GM12875 (cell line): ENCODE measurements around the gene PYCR2.
"Not testable (repeated sequence)": the region's sequence is repeated elsewhere in the genome, so short reads cannot be mapped to it uniquely, and the experiment has no call there.

ENCODE experiments used
- H3K4me3 ChIP-seq: one replicate; pipeline ENCODE4 v1.5.1; 2011; ENCODE audit warnings: low read depth, low read length, control low read depth
- TF ChIP-seq, protein P1 (sequence below): IDR thresholded peaks from 2 replicates; pipeline ENCODE4 v1.5.1; 2011; ENCODE audit warnings: low read depth, mild to moderate bottlenecking, control low read depth, inconsistent platforms, low read length, moderate library complexity, borderline replicate concordance; ENCODE audit not compliant: insufficient read depth

PYCR2 gene

DNA sequence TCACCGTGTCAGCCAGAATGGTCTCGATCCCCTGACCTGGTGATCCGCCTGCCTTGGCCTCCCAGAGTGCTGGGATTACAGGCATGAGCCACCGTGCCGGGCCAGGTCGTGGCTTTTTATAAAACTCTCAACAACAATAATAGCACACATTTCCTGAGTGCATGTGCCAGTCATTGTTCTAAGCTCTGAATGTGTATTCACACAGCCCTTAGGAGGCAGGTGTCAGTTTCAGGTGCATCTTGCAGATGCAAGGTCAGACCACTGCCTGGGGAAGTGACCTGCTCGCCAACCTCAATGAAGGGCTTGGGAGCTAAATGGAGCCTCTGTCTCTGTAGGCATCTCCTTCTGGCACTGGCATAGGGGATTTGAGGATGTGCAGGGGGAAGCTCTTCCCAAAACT is 18.5 kb upstream of the PYCR2 start:
- TF ChIP-seq, protein P1, sequence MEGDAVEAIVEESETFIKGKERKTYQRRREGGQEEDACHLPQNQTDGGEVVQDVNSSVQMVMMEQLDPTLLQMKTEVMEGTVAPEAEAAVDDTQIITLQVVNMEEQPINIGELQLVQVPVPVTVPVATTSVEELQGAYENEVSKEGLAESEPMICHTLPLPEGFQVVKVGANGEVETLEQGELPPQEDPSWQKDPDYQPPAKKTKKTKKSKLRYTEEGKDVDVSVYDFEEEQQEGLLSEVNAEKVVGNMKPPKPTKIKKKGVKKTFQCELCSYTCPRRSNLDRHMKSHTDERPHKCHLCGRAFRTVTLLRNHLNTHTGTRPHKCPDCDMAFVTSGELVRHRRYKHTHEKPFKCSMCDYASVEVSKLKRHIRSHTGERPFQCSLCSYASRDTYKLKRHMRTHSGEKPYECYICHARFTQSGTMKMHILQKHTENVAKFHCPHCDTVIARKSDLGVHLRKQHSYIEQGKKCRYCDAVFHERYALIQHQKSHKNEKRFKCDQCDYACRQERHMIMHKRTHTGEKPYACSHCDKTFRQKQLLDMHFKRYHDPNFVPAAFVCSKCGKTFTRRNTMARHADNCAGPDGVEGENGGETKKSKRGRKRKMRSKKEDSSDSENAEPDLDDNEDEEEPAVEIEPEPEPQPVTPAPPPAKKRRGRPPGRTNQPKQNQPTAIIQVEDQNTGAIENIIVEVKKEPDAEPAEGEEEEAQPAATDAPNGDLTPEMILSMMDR: no peak
- H3K4me3 ChIP-seq: no peak overlapping the region

DNA sequence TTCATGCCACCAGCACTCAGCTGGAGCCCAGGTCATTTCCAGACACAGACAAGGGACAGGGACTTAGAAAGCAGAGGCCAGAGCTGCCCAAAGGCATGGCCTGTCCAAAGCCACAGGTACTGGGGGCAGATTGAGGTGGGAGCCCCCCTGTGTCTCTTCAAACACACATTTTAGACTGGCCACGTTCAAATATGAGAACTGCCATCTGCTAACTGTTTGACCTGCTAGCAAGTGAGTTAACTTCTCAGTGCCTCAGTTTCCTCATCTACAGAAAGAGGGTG is 17.8 kb upstream of the PYCR2 start:
- TF ChIP-seq, protein P1: no peak
- H3K4me3 ChIP-seq: no peak overlapping the region

DNA sequence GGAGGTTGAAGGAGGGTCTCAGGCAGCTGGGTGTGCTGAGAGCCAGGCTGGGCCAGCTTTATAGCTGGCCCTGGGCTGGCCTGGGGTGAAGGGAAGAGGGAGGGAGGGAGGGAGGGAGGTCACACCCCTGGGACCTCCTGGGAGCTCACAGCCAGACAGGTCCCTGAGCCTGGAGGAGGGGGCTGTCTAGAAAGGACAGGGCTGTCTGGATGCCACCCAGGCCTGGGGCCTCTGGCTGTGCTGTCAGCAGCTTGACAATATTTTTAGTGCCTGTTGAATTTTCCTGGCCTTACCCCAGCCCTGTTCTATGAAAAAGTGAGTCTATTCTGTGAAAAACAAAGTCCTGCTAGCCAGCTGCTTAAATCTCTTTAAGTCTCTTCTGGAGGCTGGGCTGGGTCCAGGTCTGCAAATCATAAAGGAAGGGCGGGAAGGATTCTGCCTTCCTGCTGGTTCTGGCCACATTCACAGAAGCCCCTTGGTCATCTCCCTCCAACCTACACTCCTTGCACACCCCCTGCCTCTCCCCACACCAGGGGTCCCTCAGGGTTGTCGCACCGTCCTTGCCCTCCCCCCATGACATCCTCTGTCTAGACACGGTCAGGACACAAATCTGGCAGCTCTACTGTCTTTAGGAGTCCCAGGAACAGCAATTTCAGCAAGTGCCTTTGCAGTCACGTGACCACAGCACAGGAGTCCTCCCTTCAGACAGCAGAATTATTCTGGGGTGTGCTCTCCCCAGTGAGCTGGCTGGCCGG is 17.3 kb upstream of the PYCR2 start, which contains the start of gene LEFTY2:
LEFTY2 (minus strand) TSS at position 34 of the 755 bp plus-strand sequence. CDS start 80 bp downstream, outside the sequence.
- H3K4me3 ChIP-seq: no peak within 1 kb of the TSS
- TF ChIP-seq, protein P1: no peak

DNA sequence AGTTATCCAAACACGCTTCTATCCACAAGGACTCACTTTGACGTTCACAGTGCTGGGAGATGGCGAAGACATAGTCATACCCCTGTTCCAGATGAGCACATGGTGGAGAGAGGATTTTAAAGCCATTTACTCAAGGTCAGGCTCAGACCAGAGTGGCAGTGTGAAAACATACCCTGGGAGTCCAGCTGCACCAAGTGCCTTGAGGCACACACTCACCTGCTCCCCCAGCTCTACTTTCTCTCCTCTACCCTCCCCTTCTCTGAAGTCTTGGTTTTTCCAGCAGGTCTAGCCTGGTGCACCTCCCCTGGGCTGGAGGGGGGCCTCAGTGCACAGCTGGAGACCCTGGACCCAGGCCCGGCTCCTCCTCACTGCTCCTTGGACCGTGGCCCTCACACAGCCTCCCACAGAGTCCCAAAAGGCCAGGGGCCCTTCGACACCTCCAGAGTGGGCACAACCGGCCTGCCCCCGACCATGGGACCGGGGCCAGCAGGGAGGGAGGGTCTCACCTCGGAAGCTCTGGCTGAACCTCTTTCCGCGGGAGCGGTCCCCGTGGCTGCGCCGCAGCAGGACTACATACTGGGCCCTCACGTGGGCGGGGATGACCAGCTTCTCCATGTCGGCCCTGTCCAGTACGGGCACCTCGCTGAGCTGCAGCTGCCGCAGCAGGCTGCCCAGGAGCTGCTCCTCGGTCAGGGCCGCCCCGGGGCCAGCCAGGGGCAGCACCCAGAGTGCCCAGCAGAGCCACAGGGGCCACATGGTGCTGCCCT is 16.5 kb upstream of the PYCR2 start:
- TF ChIP-seq, protein P1: no peak
- no peak overlapping the region for H3K4me3 ChIP-seq

DNA sequence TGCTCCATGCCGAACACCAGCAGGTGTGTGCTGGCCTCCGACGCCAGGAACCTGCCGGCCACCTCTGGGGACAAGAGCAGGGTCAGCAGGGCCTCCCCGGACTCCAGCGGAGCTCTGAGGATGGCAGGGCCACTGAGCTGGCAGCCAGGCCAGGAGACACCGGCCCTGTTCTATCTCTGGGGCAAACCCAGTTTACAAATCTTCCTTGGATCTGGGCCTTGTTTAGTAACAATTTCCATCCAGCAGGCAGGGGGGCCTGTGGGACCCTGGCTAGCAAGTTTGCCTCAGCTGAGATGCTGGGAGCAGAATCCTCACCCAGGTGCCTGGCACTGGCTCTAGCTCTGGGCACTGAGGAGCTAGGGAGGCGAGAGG is 15.9 kb upstream of the PYCR2 start:
- H3K4me3 ChIP-seq: not testable (repeated sequence)

DNA sequence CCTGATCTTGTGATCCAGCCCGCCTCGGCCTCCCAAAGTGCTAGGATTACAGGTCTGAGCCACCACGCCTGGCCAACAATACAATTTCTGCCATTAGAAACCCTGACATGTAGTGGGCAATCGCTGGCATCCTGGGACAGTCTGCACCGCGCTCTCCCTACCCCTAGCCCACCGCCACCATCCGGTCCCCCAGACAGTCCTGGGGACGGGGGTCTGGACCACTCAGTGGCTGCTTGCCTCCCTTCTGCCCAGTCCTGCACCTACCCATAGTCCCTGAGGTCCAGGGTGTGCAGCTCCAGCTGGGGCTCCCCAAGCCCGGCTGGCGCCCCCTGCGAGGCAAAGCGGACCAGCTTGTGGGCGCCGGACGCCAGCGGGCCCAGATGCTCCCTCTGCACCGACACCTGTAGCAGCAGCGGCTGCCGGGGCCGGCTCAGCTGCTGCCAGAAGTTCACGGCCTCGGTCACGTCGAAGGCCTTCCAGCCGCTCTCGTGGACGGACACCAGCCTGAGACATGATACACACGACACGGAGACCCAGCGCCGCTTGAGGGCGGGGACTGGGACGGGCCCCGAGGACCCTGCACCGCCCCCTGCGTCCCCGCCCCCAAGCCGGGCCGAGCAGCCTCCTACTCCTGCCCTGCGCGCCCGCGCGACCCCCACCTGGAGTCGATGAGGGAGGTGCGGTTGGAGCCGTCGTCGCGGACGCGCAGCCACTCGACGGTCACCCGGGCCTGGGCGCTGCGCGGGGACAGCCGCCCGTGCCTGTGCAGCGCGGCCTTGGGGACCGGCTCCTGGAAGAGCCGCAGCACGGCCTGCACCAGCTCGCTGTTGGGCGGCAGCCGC is 15.3 kb upstream of the PYCR2 start:
- not testable (repeated sequence) for H3K4me3 ChIP-seq

DNA sequence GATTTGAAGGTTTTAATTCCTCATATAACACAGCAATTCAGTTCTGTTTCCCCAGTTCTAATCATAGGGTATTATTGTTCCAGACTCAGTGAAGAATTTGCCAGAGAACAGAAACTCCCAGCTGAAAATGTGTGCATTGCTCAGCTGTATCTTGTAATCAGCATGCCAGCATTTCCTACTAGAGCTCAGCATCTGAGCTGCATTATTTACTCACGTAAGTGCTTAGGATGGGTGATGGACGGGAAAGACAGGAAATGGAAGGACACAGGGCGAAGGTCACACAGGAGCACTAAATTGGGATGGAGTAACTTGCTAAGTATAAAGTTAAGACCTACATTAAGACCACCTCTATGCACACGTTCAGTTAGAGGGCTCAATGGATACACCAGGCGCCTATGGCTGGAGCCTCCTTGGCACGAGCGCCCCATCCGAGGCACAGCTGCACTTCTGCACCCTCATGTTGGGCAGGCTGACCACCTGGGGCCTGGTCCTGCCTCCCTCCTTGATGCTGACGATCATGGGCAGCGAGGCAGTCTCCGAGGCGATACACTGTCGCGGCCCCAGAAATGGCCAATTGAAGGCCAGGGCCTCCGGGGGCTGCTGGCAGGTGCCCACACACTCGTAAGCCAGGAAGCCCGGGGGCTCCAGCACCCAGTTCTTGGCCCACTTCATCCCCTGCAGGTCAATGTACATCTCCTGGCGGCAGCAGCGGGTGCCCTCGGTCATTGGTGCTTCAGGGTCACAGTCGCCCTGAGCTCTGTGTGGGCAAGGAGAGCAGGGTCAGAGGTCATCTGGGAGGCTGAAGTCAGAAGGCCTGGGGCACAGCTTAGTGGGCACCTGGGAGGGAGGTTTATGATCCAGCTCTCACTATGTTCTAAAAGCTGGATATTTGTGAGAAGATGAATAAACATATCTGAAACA is 13.3 kb upstream of the PYCR2 start:
- TF ChIP-seq, protein P1: no peak
- no peak overlapping the region for H3K4me3 ChIP-seq
